Mucosa of descending colon (tissue), 3 donors: Measurements from ENCODE around the gene PAEP. TPM values are rescaled to one million over a fixed set of nuclear protein-coding genes. Genes with fewer than 3 reads are reported as not detected.

Experiments
- ATAC-seq: fragments of 200-7000 bp; cut with Tn5 transposase; one replicate; pipeline ENCODE4 v1.9.1; 2020; ENCODE audit warnings: mild to moderate bottlenecking, moderate library complexity
- DNase-seq, 3 donors: peaks; one replicate each; pipeline ENCODE4 v3.0.0-alpha.2; 2020
- H3K36me3 ChIP-seq: fragments of 200-600 bp; one replicate; pipeline ENCODE4 v1.8.0; 2021; ENCODE audit warnings: low read depth, mild to moderate bottlenecking
- H3K4me1 ChIP-seq: fragments of 200-600 bp; one replicate; pipeline ENCODE4 v1.8.0; 2021; ENCODE audit warnings: low read depth, mild to moderate bottlenecking
- H3K4me3 ChIP-seq: fragments of 200-600 bp; one replicate; pipeline ENCODE4 v1.8.0; 2021; ENCODE audit warnings: mild to moderate bottlenecking
- H3K9me3 ChIP-seq: fragments of 200-600 bp; one replicate; pipeline ENCODE4 v1.8.0; 2021; ENCODE audit warnings: mild to moderate bottlenecking
- CTCF ChIP-seq: fragments of 200-600 bp; IDR thresholded peaks from one replicate; pipeline ENCODE4 v1.8.0; 2022; ENCODE audit warnings: antibody characterized with exemption, mild to moderate bottlenecking
- intact Hi-C, 2 donors: fragments of 100-400 bp; cut with DNase I in 1 of 2; cut with micrococcal nuclease in 1 of 2; formaldehyde crosslinking; loops; one replicate each; pipeline versions ENCODE4 v1.11.0 to v1.11.1; 2022; cut with DNase I, micrococcal nuclease
- total RNA-seq, 3 donors: library from RNA; stranded (reverse); fragmentation: NEBNext Ultra II Directional in 2 of 3; extraction: Animal tissue kit (Norgen Biotek cat#: 25700) in 2 of 3; gene quantifications; one replicate each; pipeline versions ENCODE4 v1.2.1 to v1.2.4, GENCODE V29; 2021 to 2023
- donor health status: DM: no; HTN: no; CAD: no; lungs with moderate emphysema.
- donor health status: DM: no; HTN: no; CAD: no.
- donor health status: DM: no; HTN: yes; CAD: no.

Gene PAEP
- total RNA-seq, 3 donors from 2014 or later: not detected

GRCh38 chr9:135607401-135608293, 46.1 kb downstream of the PAEP start:
- DNase-seq (no peak), ATAC-seq (no peak)
- H3K36me3 ChIP-seq: no peaks in the 10 kb centered on the region
- no peaks in the 10 kb centered on the region for H3K4me1 ChIP-seq
- TF ChIP-seq CTCF: no peak
- intact Hi-C loops: no loop called here
- H3K9me3 ChIP-seq: no peaks in the 10 kb centered on the region
- H3K4me3 ChIP-seq: no peak overlapping the region

GRCh38 chr9:135608294-135608998, 46.9 kb downstream of the PAEP start:
- no peak for TF ChIP-seq CTCF
- DNase-seq (no peak), ATAC-seq (no peak)
- Histone ChIP-seq H3K4me1 (no peaks in the 10 kb centered on the region), H3K36me3 (no peaks in the 10 kb centered on the region), H3K9me3 (no peaks in the 10 kb centered on the region), H3K4me3 (no peak overlapping the region)
- intact Hi-C loops: no loop called here

DNA sequence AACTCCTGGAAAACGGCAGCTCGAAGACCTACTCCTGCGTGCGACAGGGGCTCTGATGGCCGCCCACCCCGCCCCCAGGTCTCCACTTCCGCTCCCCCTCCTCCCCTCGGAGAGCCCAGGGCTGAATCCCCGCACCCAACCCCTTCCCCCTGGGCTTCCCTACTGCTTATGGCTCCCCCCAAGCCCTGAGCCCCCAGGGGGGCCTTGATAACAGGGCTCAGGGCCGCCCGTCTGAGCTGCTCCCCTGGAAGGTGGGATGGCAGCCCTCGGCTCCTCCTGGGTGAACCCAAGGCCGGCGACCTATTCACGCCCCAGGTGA, 47.4 kb downstream of the PAEP start:
- DNase-seq: no peak
- intact Hi-C loops: no loop called here
- Histone ChIP-seq H3K36me3 (no peaks in the 10 kb centered on the region), H3K4me3 (no peak overlapping the region), H3K4me1 (no peaks in the 10 kb centered on the region), H3K9me3 (no peaks in the 10 kb centered on the region)
- ATAC-seq: no peak
- TF ChIP-seq CTCF: no peak

DNA sequence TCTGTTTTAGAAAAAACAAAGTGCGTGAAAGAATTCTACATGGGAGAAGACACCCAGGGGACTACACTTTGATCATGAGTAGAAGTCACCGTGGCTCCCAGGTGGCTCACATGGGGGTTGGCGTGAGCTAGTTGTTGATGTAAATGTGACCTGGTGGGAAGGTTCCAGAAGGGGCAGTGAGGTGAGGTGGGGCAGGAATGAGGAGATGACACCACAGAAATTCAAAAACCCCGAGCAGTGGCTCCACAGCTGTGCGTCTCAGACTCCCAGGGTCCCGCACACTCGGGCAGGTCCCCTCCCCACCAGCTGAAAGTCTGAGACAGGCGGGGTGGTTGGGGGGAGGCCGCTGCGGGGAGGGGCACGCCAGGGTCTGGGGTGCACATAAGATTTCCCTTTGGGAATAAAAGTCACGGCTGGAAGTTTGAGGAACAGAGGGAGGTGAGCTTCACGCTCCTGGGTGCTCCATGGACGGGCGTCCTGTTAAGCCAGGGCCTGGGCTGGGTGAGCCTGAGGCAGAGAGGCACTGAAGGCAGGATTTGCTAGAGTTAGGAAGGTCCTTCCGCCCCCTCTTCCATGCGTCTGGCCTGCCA, 47.9 kb downstream of the PAEP start:
- no peak for TF ChIP-seq CTCF
- no peaks in the 10 kb centered on the region for H3K4me1 ChIP-seq
- no peak overlapping the region for H3K4me3 ChIP-seq
- no peaks in the 10 kb centered on the region for H3K36me3 ChIP-seq
- DNase-seq: no peak
- intact Hi-C loops: no loop called here
- ATAC-seq: no peak
- H3K9me3 ChIP-seq: no peaks in the 10 kb centered on the region

- TF ChIP-seq CTCF: no peak
- ATAC-seq (no peak), DNase-seq (no peak)
- H3K36me3 ChIP-seq: no peaks in the 10 kb centered on the region
- intact Hi-C loops: no loop called here
- no peaks in the 10 kb centered on the region for H3K9me3 ChIP-seq
- H3K4me3 ChIP-seq: no peak overlapping the region
- H3K4me1 ChIP-seq: no peaks in the 10 kb centered on the region
These were observed 49.0 kb downstream of the PAEP start for GRCh38 chr9:135610290-135611141.
